GM21390 (cell line): ENCODE measurements around the gene DST.

Experiments
- ATAC-seq: cut with Tn5 transposase; IDR thresholded peaks from one replicate; pipeline ENCODE4 v1.9.1; 2021; ENCODE audit not compliant: unreplicated experiment

Gene DST

GRCh38 chr6:56642366-56643261 is at the start of gene DST:
Gene DST, minus strand, starts transcription at chr6:56642889.
- ATAC-seq, result no peak

GRCh38 chr6:56691814-56692213 is 49.1 kb upstream of the DST start:
- ATAC-seq, result no peak

GRCh38 chr6:56691286-56691595 is 48.6 kb upstream of the DST start:
- no peak for ATAC-seq

- ATAC-seq, result no peak
These were observed 48.0 kb upstream of the DST start for GRCh38 chr6:56690519-56691285.

GRCh38 chr6:56689663-56690062 is 47.0 kb upstream of the DST start:
- ATAC-seq, result no peak

GRCh38 chr6:56689114-56689513 is 46.4 kb upstream of the DST start:
- ATAC-seq, result peak; percentile 84

GRCh38 chr6:56688521-56688920 is 45.8 kb upstream of the DST start:
- ATAC-seq, result no peak

GRCh38 chr6:56687551-56687950 is 44.9 kb upstream of the DST start:
- no peak for ATAC-seq

GRCh38 chr6:56686429-56686828 is 43.7 kb upstream of the DST start:
- ATAC-seq, result no peak

GRCh38 chr6:56685994-56686393 is 43.3 kb upstream of the DST start:
- ATAC-seq, result no peak

- ATAC-seq, result no peak
These were observed 42.5 kb upstream of the DST start for GRCh38 chr6:56685102-56685733.

GRCh38 chr6:56684342-56685101 is 41.8 kb upstream of the DST start:
- no peak for ATAC-seq

GRCh38 chr6:56683882-56684281 is 41.2 kb upstream of the DST start:
- no peak for ATAC-seq

GRCh38 chr6:56682635-56683034 is 39.9 kb upstream of the DST start:
- no peak for ATAC-seq

GRCh38 chr6:56677559-56677958 is 34.9 kb upstream of the DST start:
- ATAC-seq, result no peak

GRCh38 chr6:56671651-56672461 is 29.2 kb upstream of the DST start:
- ATAC-seq, result no peak

GRCh38 chr6:56671160-56671559 is 28.5 kb upstream of the DST start:
- ATAC-seq, result no peak

GRCh38 chr6:56669041-56669440 is 26.4 kb upstream of the DST start:
- no peak for ATAC-seq

GRCh38 chr6:56668158-56668557 is 25.5 kb upstream of the DST start:
- ATAC-seq, result no peak

- ATAC-seq, result no peak
These were observed 24.6 kb upstream of the DST start for GRCh38 chr6:56667336-56667735.
